PC-9 (cell line): ENCODE measurements around the gene POP4. TPM values are rescaled to one million over a fixed set of nuclear protein-coding genes. Genes with fewer than 3 reads are reported as not detected.
A peak's percentile ranks its signal among the peaks of the same experiment; 100 is the strongest.
"Not testable (repeated sequence)": the region's sequence is repeated elsewhere in the genome, so short reads cannot be mapped to it uniquely, and the experiment has no call there.

ENCODE experiments used
- Bru-seq: library from RNA; stranded (reverse); fragments of 400-500 nt; gene quantifications from one replicate; lab custom pipeline; 2021; lab: Mats Ljungman, UMichigan
- BruChase-seq, 2 experiments: library from RNA; stranded (reverse); fragments of 400-500 nt; gene quantifications; one replicate each; lab custom pipeline; 2021; lab: Mats Ljungman, UMichigan
- BruUV-seq: library from RNA; stranded (reverse); fragments of 400-500 nt; replicated peaks from 2 replicates; lab custom pipeline; 2021; lab: Mats Ljungman, UMichigan
- CTCF ChIA-PET: fragments of 300-600 bp; sonication (Branson Sonifier 250); formaldehyde crosslinking; loops from one replicate; lab custom pipeline; 2022; ENCODE audit warnings: antibody characterized with exemption; lab: Charles Lee
- POLR2A ChIA-PET: fragments of 300-600 bp; sonication (Branson Sonifier 250); formaldehyde crosslinking; loops from one replicate; lab custom pipeline; 2022; ENCODE audit warnings: antibody characterized with exemption; ENCODE audit not compliant: unreplicated experiment; lab: Charles Lee
- DNase-seq, 2 experiments: peaks; one replicate each; pipeline versions ENCODE4 v3.0.0 to v3.0.0-alpha.2; 2015 to 2022; ENCODE audit warnings: mixed read lengths in 1 of 2
- H2AFZ ChIP-seq: fragments of 200-600 bp; sonication (generic); 2 replicates; pipeline ENCODE4 v1.8.1; 2017; ENCODE audit warnings: antibody characterized with exemption
- H3F3A ChIP-seq: fragments of 200-600 bp; sonication (generic); 2 replicates; pipeline ENCODE4 v1.8.1; 2017; ENCODE audit warnings: antibody characterized with exemption, mild to moderate bottlenecking, low read depth; ENCODE audit not compliant: insufficient read depth
- H3K27ac ChIP-seq: fragments of 200-600 bp; sonication (generic); 2 replicates; pipeline ENCODE4 v1.6.1; 2016; ENCODE audit warnings: mixed run types
- H3K27me3 ChIP-seq: fragments of 200-600 bp; sonication (generic); 2 replicates; pipeline ENCODE4 v1.6.1; 2016; ENCODE audit warnings: low read depth, mixed run types; ENCODE audit not compliant: insufficient read depth
- H3K36me3 ChIP-seq: fragments of 200-600 bp; sonication (generic); 2 replicates; pipeline ENCODE4 v1.6.1; 2016; ENCODE audit warnings: low read depth, mixed run types
- H3K4me1 ChIP-seq: fragments of 200-600 bp; sonication (generic); replicated peaks from 2 replicates; pipeline ENCODE4 v1.6.1; 2016; ENCODE audit warnings: mixed run types; ENCODE audit not compliant: insufficient read depth
- H3K4me2 ChIP-seq: fragments of 200-600 bp; sonication (generic); 2 replicates; pipeline ENCODE4 v1.6.1; 2017; ENCODE audit warnings: mixed run types
- H3K4me3 ChIP-seq: fragments of 200-600 bp; sonication (generic); 2 replicates; pipeline ENCODE4 v1.6.1; 2016; ENCODE audit warnings: mixed run types
- H3K79me2 ChIP-seq: fragments of 200-600 bp; sonication (generic); 2 replicates; pipeline ENCODE4 v1.6.1; 2017; ENCODE audit warnings: low read depth, mixed run types
- H3K9me2 ChIP-seq: fragments of 200-600 bp; sonication (generic); 2 replicates; pipeline ENCODE4 v1.8.1; 2017; ENCODE audit warnings: mild to moderate bottlenecking; ENCODE audit not compliant: insufficient read depth
- H3K9me3 ChIP-seq: fragments of 200-600 bp; sonication (generic); 2 replicates; pipeline ENCODE4 v1.8.1; 2016; ENCODE audit warnings: low read depth; ENCODE audit not compliant: insufficient read depth
- H4K20me1 ChIP-seq: fragments of 200-600 bp; sonication (generic); 2 replicates; pipeline ENCODE4 v1.8.1; 2017; ENCODE audit not compliant: insufficient read depth
- CTCF ChIP-seq: fragments of 200-600 bp; sonication (generic); conservative IDR thresholded peaks from 2 replicates; pipeline ENCODE4 v1.6.1; 2017; ENCODE audit warnings: mixed run types, antibody characterized with exemption, mild to moderate bottlenecking, moderate library complexity
- EZH2 ChIP-seq: fragments of 200-600 bp; sonication (generic); IDR thresholded peaks from 2 replicates; pipeline ENCODE4 v1.8.0; 2017; ENCODE audit warnings: antibody characterized with exemption, low read depth
- intact Hi-C: fragments of 100-400 bp; cut with micrococcal nuclease; formaldehyde crosslinking; loops from one replicate; pipeline ENCODE4 v1.10.0; 2022; ENCODE audit not compliant: unreplicated experiment
- long read RNA-seq: library from polyadenylated mRNA; stranded (forward); transcript quantifications from one replicate; pipeline ENCODE4 v2.0.0, GENCODE V29; 2022
- total RNA-seq: library from RNA; stranded (reverse); gene quantifications from 2 replicates; pipeline ENCODE4 v1.2.3, GENCODE V29; 2021

Gene POP4
- 52.8 and 66.6 TPM in 2 replicates for total RNA-seq
- percentile 65 among the genes with signal in this experiment for Bru-seq, nascent RNA
- percentile 65 among the genes with signal in this experiment for BruChase-seq, experiment 1, labeled RNA remaining after a 2-hour chase
- percentile 84 among the genes with signal in this experiment for BruChase-seq, experiment 2, labeled RNA remaining after a 6-hour chase
- long read RNA-seq, transcript POP4-202 (7 exons, 3,385 nt), result major isoform, 71 of 86 reads
- long read RNA-seq, partial matches to known transcripts, result 4 of 86 reads
- long read RNA-seq, other reads (novel, unspliced or antisense), result 11 of 86 reads

- no peaks in the 10 kb centered on the region for H3K36me3 ChIP-seq
- peak within 1 kb of the TSS; percentile 37 for H3K27ac ChIP-seq
- ChIA-PET POLR2A (interaction anchor here (0.6 to 0.9 kb wide), 5 partner anchors 54 to 358 kb away, joined by 4 to 14 read pairs (median 5); partner anchors contain the start of gene PLEKHF1), CTCF (interaction anchor here (2.6 kb wide), 1 partner anchor 110 kb away, joined by 14 read pairs; no protein-coding TSS in a partner anchor)
- no peaks in the 10 kb centered on the region for H3K9me2 ChIP-seq
- H3K4me2 ChIP-seq, result peak within 1 kb of the TSS; percentile 98
- BruUV-seq, result no TSS peak
- peaks cover 13% of the 10 kb centered on the region for H3K79me2 ChIP-seq
- DNase-seq, result peak; percentile 85 to 91
- H3K27me3 ChIP-seq, result no peaks in the 10 kb centered on the region
- H4K20me1 ChIP-seq, result no peaks in the 10 kb centered on the region
- H3F3A ChIP-seq, result no peaks in the 10 kb centered on the region
- H2AFZ ChIP-seq, result peak within 1 kb of the TSS; percentile 90
- intact Hi-C loops, result no loop called here
- H3K4me1 ChIP-seq, result peaks cover 7% of the 10 kb centered on the region
- H3K4me3 ChIP-seq, result peak within 1 kb of the TSS; percentile 69
- no peaks in the 10 kb centered on the region for H3K9me3 ChIP-seq
- no peak for TF ChIP-seq EZH2
- no peak for TF ChIP-seq CTCF
These were observed at the start of gene POP4 for GRCh38 chr19:29605653-29606419. POP4 (plus strand) TSS chr19:29606283; CDS start chr19:29606319, 36 bp downstream.

GRCh38 chr19:29559110-29559509 is 47.0 kb upstream of the POP4 start:
- H3K27me3 ChIP-seq, result peaks cover 56% of the 10 kb centered on the region
- POLR2A ChIA-PET, H4K20me1 ChIP-seq, H3K4me1 ChIP-seq, H3K4me3 ChIP-seq, H3K4me2 ChIP-seq, H3K9me2 ChIP-seq, H3K79me2 ChIP-seq, H3K27ac ChIP-seq, H3F3A ChIP-seq, H3K9me3 ChIP-seq, intact Hi-C loops, DNase-seq, BruUV-seq, H2AFZ ChIP-seq, H3K36me3 ChIP-seq, CTCF ChIA-PET: not testable (repeated sequence)

GRCh38 chr19:29559743-29560142 is 46.3 kb upstream of the POP4 start:
- ChIA-PET CTCF (no interaction called here), POLR2A (no interaction called here)
- no peak overlapping the region for H3K4me3 ChIP-seq
- H2AFZ ChIP-seq, result no peak overlapping the region
- no peaks in the 10 kb centered on the region for H3K36me3 ChIP-seq
- no peak for DNase-seq
- intact Hi-C loops, result no loop called here
- H3K4me2 ChIP-seq, result no peak overlapping the region
- no peaks in the 10 kb centered on the region for H3K79me2 ChIP-seq
- H3K4me1 ChIP-seq, result no peaks in the 10 kb centered on the region
- no peak overlapping the region for H3K27ac ChIP-seq
- peaks cover 60% of the 10 kb centered on the region for H3K27me3 ChIP-seq
- H3K9me3 ChIP-seq, result no peaks in the 10 kb centered on the region
- TF ChIP-seq EZH2 (no peak), CTCF (no peak)
- H3K9me2 ChIP-seq, result no peaks in the 10 kb centered on the region
- H3F3A ChIP-seq, result no peaks in the 10 kb centered on the region
- no TSS peak for BruUV-seq
- no peaks in the 10 kb centered on the region for H4K20me1 ChIP-seq
